GM18498 (cell line): ENCODE data around the gene TSPAN15.
"Not testable (repeated sequence)": the region's sequence is repeated elsewhere in the genome, so short reads cannot be mapped to it uniquely, and the experiment has no call there.

Experiments
- ATAC-seq: cut with Tn5 transposase; IDR thresholded peaks from one replicate; pipeline ENCODE4 v1.9.1; 2021; ENCODE audit warnings: mild to moderate bottlenecking, moderate library complexity; ENCODE audit not compliant: unreplicated experiment

The TSPAN15 gene

DNA sequence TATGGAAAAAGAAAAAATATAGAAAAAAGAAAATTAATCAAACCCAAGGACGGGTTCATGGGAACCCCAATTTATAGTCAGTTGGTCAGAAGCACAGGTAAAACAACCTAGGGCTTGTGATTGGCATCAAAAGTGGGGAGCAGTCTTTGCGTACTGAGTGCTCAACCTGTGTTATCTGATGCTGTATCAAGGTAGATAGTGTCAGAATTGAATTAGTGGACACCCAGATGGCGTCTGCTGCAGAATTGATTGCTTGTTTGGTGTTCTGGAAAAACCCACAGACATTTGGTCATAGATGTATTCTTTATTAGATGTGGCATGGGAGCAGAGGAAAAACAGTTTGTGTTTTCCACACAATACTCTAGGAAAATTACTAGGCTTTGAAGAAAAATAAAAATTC is 82.4 kb downstream of the TSPAN15 start:
- ATAC-seq: no peak

DNA sequence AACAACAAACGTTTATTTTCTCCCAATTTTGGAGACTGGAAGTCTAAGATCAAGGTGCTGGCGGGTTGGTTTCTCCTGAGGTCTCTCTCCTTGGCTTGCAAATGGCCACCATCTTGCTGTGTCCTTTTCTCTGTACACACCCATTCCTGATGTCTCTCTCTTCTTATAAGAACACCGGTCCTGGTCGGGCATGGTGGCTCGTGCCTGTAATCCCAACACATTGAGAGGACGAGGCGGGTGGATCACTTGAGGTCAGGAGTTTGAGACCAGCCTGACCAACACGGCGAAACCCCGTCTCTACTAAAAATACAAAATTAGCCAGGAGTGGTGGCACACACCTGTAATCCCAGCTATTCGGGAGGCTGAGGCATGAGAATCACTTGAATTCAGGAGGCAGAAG is 85.3 kb downstream of the TSPAN15 start:
- not testable (repeated sequence) for ATAC-seq

DNA sequence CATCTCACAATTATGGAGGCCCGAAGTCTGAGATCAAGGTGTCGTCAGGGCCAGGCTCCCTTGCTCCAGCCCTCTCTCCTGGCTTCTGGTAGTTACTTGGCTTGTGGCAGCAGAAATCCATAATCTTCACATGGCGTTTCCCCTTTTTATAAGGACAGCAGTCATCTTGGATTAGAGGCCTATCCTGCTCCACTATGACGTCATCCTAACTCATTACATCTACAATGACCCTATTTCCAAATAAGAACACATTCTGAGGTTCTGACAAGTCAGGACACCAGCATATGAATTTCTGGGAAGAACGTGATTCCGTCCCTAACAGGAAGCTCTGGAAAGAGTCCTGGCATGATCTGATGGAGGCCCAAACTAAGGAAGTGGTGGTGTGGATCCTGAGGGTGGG is 86.2 kb downstream of the TSPAN15 start:
- no peak for ATAC-seq

DNA sequence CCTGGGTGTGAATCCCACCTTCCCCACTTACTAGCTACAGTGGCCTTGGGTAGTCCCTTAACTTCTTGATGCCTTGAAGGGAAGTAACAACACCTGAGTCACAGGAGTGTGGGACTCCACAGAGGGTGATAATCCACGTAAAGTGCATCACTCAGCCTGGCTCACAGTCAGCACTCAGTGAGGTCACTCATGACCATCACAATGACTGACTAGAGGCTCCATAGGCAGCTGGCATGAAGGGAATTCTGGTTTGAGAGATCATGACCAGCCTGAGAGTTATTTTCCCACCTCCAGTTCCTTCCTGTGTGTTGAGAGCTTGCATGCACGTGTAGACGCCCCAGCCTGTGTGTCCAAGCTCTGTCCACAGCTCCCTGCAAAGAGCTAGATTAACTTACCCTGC is 87.2 kb downstream of the TSPAN15 start:
- ATAC-seq: no peak

DNA sequence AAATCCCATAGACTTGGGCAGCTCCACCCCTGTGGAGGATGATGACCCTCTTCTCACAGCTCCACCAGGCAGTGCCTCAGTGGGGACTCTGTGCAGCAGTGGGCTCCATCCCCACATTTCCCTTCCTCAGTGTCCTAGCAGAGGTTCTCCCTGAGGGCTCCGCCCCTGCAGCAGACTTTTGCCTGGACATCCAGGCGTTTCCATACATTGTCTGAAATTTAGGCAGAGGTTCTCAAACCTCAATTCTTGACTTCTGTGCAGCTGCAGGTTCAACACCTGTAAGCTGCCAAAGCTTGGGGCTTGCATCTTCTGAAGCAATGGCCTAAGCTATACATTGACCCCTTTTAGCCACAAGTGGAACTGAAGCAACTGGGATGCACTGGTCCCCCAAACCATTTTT is 90.2 kb downstream of the TSPAN15 start:
- ATAC-seq: no peak

DNA sequence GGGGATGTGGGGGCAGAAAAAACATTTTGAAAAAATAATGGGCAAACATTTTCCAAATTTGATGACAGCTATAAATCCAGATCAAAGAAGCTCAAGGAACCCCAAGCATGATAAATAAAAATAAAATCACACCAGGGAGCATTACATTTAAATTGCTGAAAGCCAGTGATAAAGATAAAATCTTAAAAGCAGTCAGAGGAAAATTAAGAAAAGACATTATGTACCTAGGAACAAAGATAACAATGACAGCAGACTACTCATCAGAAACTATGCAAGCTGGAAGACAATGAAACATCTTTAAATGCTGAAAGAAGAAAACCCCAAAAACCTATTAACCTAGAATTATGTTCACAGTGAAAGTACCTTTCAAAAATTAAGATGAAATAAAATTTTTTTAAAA is 98.7 kb downstream of the TSPAN15 start:
- ATAC-seq: no peak

DNA sequence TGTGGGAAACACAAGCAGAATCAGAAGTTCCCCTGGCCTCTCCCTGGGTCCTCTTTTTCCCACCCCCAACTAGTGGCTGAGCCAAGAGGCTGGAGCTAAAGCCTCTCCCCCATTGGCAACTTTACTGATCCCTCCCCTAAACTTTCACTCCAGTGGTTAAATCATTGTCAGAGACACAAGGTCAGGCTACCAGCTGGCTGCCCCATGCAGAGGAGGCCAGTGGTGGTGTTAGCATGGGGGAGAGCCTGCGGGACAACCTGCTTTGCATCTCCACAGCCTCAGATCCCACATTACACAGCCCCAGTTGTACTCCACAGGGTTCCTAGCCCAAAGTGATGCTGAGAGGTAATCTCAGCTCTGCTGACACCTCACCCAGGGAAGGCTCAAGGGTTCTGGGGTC is 101.0 kb downstream of the TSPAN15 start:
- ATAC-seq: no peak

DNA sequence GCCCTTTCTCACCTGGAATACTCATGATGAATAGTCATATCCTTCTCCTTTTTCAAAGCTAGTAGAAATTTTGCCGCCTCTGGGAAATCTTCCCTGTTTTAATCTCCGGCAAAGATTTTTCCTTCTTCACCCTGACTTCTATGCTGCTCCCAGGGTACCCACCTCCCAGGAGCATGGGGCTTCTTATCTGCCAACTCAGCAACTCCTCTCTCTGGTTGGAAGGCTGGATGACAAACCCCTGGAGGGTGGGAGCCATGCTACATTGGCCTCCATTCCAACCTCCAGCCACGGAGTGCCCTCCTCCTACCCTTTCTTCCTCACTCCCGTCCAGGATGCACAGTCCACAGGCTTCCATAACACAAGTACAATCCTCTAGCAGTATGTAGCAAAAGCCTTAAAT is 102.1 kb downstream of the TSPAN15 start:
- ATAC-seq: no peak

DNA sequence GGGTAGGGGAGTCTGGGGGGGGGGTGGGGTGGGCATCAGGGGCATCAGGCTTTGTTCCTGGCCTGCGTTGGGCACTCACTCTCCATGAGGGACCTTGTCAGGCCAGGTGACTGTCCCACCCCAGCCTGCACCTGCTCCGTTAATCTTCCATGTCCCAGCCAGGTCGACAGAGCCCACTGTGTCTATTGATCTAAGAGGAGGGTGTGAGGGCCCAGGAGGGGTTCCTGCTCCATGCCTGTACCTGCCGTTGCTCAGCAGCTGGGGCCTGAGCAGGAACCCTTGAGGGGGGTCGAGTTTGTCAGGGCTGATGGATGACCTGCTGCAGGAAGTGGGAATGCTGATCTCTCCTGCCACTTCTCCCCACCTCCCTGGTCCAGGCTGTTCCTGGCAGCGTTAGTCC is 103.3 kb downstream of the TSPAN15 start:
- no peak for ATAC-seq
